OCI-LY7 (cell line): ENCODE results near the gene HJV.

Source experiments
- EZH2phosphoT487 ChIP-seq: fragments of 200-600 bp; sonication (generic); IDR thresholded peaks from 2 replicates; pipeline ENCODE4 v1.6.1; 2018; ENCODE audit warnings: low read depth, borderline replicate concordance, mild to moderate bottlenecking, mixed run types, antibody characterized with exemption, low read length, moderate library complexity, mixed read lengths
- TF ChIP-seq, protein P1 (sequence below): fragments of 200-600 bp; sonication (generic); conservative IDR thresholded peaks from 2 replicates; pipeline ENCODE4 v1.5.1; 2014; ENCODE audit warnings: mild to moderate bottlenecking, antibody characterized with exemption, low read length, moderate library complexity, mixed read lengths

- TF ChIP-seq, protein P1, sequence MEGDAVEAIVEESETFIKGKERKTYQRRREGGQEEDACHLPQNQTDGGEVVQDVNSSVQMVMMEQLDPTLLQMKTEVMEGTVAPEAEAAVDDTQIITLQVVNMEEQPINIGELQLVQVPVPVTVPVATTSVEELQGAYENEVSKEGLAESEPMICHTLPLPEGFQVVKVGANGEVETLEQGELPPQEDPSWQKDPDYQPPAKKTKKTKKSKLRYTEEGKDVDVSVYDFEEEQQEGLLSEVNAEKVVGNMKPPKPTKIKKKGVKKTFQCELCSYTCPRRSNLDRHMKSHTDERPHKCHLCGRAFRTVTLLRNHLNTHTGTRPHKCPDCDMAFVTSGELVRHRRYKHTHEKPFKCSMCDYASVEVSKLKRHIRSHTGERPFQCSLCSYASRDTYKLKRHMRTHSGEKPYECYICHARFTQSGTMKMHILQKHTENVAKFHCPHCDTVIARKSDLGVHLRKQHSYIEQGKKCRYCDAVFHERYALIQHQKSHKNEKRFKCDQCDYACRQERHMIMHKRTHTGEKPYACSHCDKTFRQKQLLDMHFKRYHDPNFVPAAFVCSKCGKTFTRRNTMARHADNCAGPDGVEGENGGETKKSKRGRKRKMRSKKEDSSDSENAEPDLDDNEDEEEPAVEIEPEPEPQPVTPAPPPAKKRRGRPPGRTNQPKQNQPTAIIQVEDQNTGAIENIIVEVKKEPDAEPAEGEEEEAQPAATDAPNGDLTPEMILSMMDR: no peak
- TF ChIP-seq EZH2phosphoT487: no peak
Observed at GRCh38 chr1:145985502-145986439, 35.8 kb downstream of the HJV start.
